A673 (cell line): ENCODE results near the gene OR2A14. TPM values are rescaled to one million over a fixed set of nuclear protein-coding genes. Genes with fewer than 3 reads are reported as not detected.
"Not testable (repeated sequence)": the region's sequence is repeated elsewhere in the genome, so short reads cannot be mapped to it uniquely, and the experiment has no call there.

Experiments used
- BruUV-seq: library from RNA; stranded (reverse); fragments of 400-500 nt; replicated peaks from 2 replicates; lab custom pipeline; 2021; lab: Mats Ljungman, UMichigan
- CTCF ChIA-PET: fragments of 300-600 bp; sonication (Branson Sonifier 250); formaldehyde crosslinking; loops from one replicate; lab custom pipeline; 2022; ENCODE audit warnings: antibody characterized with exemption; lab: Charles Lee
- POLR2A ChIA-PET: fragments of 300-600 bp; sonication (Branson Sonifier 250); formaldehyde crosslinking; loops from one replicate; lab custom pipeline; 2022; ENCODE audit warnings: antibody characterized with exemption; ENCODE audit not compliant: low non-redundant PET; lab: Charles Lee
- DNase-seq: peaks from one replicate; pipeline ENCODE4 v3.0.0-alpha.2; 2015; ENCODE audit warnings: low spot score
- H3K27ac ChIP-seq: fragments of 200-600 bp; sonication (generic); 2 replicates; pipeline ENCODE4 v1.5.1; 2016; ENCODE audit warnings: mixed run types, low read depth, mild to moderate bottlenecking, mixed read lengths, antibody characterized with exemption, low read length; ENCODE audit not compliant: poor library complexity, severe bottlenecking
- H3K27me3 ChIP-seq: fragments of 200-600 bp; sonication (generic); replicated peaks from 2 replicates; pipeline ENCODE4 v1.6.1; 2017; ENCODE audit warnings: mixed run types, low read depth, mild to moderate bottlenecking, mixed read lengths, antibody characterized with exemption, low read length; ENCODE audit not compliant: insufficient read depth, poor library complexity
- H3K36me3 ChIP-seq: fragments of 200-600 bp; sonication (generic); 2 replicates; pipeline ENCODE4 v1.6.1; 2016; ENCODE audit warnings: mixed run types, mild to moderate bottlenecking, mixed read lengths, antibody characterized with exemption, low read length; ENCODE audit not compliant: insufficient read depth, poor library complexity, severe bottlenecking
- H3K4me1 ChIP-seq: fragments of 200-600 bp; sonication (generic); 2 replicates; pipeline ENCODE4 v1.6.1; 2017; ENCODE audit warnings: mixed run types, mild to moderate bottlenecking, mixed read lengths, antibody characterized with exemption, low read length; ENCODE audit not compliant: insufficient read depth, poor library complexity, severe bottlenecking
- H3K4me3 ChIP-seq: fragments of 200-600 bp; sonication (generic); 2 replicates; pipeline ENCODE4 v1.5.1; 2016; ENCODE audit warnings: low read depth, mixed run types, mild to moderate bottlenecking, mixed read lengths, low read length; ENCODE audit not compliant: poor library complexity, severe bottlenecking
- H3K9me3 ChIP-seq: fragments of 200-600 bp; sonication (generic); 2 replicates; pipeline ENCODE4 v1.6.1; 2016; ENCODE audit warnings: mixed run types, low read depth, mild to moderate bottlenecking, mixed read lengths, antibody characterized with exemption, low read length; ENCODE audit not compliant: poor library complexity, severe bottlenecking
- CTCF ChIP-seq: fragments of 300-800, 200-600 bp; sonication (generic); conservative IDR thresholded peaks from 2 replicates; pipeline ENCODE4 v1.5.1; 2017; ENCODE audit warnings: low read depth, mild to moderate bottlenecking, antibody characterized with exemption, low read length, moderate library complexity, mixed read lengths
- intact Hi-C: fragments of 100-400 bp; cut with micrococcal nuclease; formaldehyde crosslinking; loops from one replicate; pipeline ENCODE4 v1.10.0; 2022; ENCODE audit not compliant: unreplicated experiment
- total RNA-seq: library from RNA; stranded (reverse); gene quantifications from 2 replicates; pipeline ENCODE4 v1.2.3, GENCODE V29; 2021

Gene OR2A14
- total RNA-seq, 1 experiment from 2014 or later: not detected

GRCh38 chr7:144178380-144179164, 55.6 kb downstream of the OR2A14 start:
- peak; percentile 59 for TF ChIP-seq CTCF
- BruUV-seq, H3K4me3 ChIP-seq, POLR2A ChIA-PET, CTCF ChIA-PET, H3K27me3 ChIP-seq, H3K36me3 ChIP-seq, H3K27ac ChIP-seq, H3K4me1 ChIP-seq, H3K9me3 ChIP-seq, intact Hi-C loops: not testable (repeated sequence)
- DNase-seq: peak; percentile 41

GRCh38 chr7:144179165-144179479, 56.1 kb downstream of the OR2A14 start:
- H3K36me3 ChIP-seq, H3K4me1 ChIP-seq, H3K9me3 ChIP-seq, DNase-seq, POLR2A ChIA-PET, BruUV-seq, CTCF ChIA-PET, H3K4me3 ChIP-seq, H3K27ac ChIP-seq, intact Hi-C loops, H3K27me3 ChIP-seq: not testable (repeated sequence)

Other genes starting within 250 kb of the OR2A14 start
- 38.6 and 44.5 TPM in 2 replicates for gene TCAF1, start 221.0 kb upstream of the OR2A14 start, total RNA-seq
- not detected in 2 replicates for gene OR2F2, start 187.9 kb upstream of the OR2A14 start, total RNA-seq
- not detected in 2 replicates for gene OR2F1, start 168.3 kb upstream of the OR2A14 start, total RNA-seq
- not detected in 2 replicates for gene OR6B1, start 122.9 kb upstream of the OR2A14 start, total RNA-seq
- gene OR2A5, start 74.2 kb upstream of the OR2A14 start, total RNA-seq: not detected in 2 replicates
- gene OR2A25, start 53.4 kb upstream of the OR2A14 start, total RNA-seq: not detected in 2 replicates
- not detected in 2 replicates for gene OR2A12, start 36.9 kb upstream of the OR2A14 start, total RNA-seq
- not detected in 2 replicates for gene OR2A2, start 13.6 kb upstream of the OR2A14 start, total RNA-seq
- gene CTAGE4, start 60.3 kb downstream of the OR2A14 start, total RNA-seq: not detected in 2 replicates
- gene ARHGEF35, start 72.7 kb downstream of the OR2A14 start, total RNA-seq: 3.5 and 4.6 TPM in 2 replicates
- 0.21 and 0.37 TPM in 2 replicates for gene OR2A42, start 116.4 kb downstream of the OR2A14 start, total RNA-seq
- 1.2 and 2.0 TPM in 2 replicates for gene OR2A7, start 141.6 kb downstream of the OR2A14 start, total RNA-seq
- 2.1 and 2.8 TPM in 2 replicates for gene CTAGE8, start 146.1 kb downstream of the OR2A14 start, total RNA-seq
- 0.44 and 0.60 TPM in 2 replicates for gene OR2A1, start 189.2 kb downstream of the OR2A14 start, total RNA-seq
- gene ARHGEF5, start 232.2 kb downstream of the OR2A14 start, total RNA-seq: 9.3 and 9.5 TPM in 2 replicates